HG02588 (cell line): ENCODE measurements around the gene ARHGAP23.
"Not testable (repeated sequence)": the region's sequence is repeated elsewhere in the genome, so short reads cannot be mapped to it uniquely, and the experiment has no call there.

Experiments
- ATAC-seq: cut with Tn5 transposase; IDR thresholded peaks from one replicate; pipeline ENCODE4 v1.9.1; 2021; ENCODE audit warnings: mild to moderate bottlenecking, moderate library complexity; ENCODE audit not compliant: unreplicated experiment

The ARHGAP23 gene

DNA sequence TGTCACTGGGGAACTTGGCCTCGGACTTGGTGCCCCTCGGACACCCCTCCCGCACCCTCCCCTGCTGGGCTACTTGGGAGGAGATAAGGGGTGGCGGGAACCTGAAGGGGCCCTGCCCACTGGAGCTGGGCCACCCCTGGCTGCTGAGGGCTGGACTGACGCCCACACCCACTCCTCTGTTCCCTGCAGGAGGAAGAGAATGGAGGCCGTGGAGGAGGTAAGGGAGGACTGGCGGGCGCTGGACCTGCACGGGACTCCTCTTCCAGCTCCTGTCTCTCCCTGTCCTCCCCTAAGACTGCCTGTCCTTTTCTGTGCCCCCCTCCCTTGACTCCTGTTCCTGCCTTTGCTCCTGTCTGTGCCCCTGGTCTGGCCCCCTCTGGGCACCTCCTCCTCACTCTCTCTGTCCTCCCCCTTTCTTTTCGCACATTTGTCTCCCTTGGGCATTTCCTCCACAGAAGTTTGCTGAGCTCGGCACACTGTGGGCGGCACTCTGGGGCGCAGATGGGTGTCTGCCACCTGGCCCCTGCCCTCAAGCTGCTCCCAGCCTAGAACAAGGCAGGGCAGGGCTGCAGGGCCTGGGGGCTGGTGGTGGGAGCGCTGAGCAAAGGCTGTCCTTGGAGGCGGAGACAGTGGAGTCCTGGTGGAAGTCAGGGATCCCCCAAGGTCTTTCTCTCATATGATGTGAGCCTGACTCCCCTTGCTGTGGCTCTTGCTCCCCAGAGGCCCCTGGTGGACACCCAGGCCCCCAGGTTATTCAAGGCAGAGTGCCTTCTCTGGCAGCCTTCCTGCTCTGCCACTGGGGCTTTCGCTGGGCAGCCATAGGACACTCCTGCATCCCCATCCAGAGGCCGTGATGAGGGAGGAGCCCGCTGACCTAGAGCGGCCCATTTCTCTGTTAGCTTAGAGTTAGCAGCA is 32.7 kb downstream of the ARHGAP23 start:
- ATAC-seq: no peak

GRCh38 chr17:38461683-38462082 is 33.4 kb downstream of the ARHGAP23 start:
- ATAC-seq: no peak

DNA sequence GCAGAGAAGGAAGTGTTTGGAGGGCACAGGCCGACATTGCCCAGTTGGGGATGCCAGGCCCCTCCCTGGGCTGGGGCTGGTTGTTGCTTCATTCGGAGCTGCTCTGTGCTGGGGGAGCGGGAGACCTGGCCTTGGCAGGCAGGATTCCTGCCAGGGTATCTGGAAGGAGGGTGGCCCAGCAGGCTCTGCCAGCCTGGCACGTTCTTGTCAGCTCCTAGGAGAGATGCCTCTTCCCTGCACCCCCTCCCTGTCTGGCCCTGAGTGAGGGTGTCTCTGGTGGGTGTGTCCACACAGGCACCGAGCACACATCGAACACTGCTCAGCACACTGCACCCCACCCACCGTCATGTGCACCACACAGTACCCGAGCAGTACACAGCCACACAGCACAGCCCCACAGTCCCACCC is 35.2 kb downstream of the ARHGAP23 start:
- ATAC-seq: no peak

- no peak for ATAC-seq
Observed at GRCh38 chr17:38464251-38464722, 36.0 kb downstream of the ARHGAP23 start.

GRCh38 chr17:38464723-38465390 is 36.6 kb downstream of the ARHGAP23 start:
- ATAC-seq: no peak

DNA sequence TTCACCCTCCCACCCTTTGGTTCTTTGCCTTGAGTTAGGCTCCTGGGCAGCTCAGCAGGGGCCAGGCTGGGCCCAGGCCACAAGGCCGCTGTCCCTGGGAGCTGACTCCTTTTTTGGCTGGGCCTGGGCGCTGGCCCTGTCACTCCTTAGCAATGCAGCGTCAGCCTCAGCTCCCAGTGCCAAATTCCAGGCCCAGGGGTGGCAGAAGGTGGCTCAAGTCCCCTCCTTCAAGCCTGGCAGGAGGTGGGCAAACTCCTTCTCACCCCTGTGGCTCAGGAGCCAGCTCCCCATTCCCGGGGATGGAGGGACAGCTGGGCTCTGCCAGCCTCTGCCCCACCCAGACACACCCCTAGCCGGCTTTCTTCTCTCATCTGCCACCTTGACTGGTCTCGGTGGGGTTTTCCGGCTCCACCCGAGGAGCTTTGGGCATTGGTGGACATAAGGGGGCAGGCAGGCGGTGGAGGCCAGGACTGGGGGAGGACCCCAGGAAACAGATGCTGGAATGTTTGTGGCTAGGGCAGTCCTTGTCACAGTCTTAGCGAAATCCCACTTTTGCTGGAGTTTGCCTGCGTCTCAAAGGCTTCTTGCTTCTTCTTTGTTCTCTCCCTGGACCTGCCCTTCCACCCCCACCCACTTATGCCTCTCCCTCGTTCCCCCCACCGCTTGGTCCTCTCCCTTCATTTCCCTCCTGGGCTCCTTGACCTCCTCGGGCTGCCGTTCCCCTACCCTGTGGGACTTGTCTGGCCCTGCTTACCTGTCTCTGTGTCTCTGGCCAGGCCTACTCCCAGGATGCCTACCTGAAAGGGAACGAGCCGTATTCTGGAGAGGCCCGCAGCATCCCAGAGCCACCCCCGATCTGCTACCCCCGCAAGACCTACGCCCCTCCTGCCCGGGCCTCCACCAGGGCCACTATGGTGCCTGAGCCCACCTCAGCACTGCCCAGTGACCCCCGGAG is 37.4 kb downstream of the ARHGAP23 start:
- ATAC-seq: no peak

DNA sequence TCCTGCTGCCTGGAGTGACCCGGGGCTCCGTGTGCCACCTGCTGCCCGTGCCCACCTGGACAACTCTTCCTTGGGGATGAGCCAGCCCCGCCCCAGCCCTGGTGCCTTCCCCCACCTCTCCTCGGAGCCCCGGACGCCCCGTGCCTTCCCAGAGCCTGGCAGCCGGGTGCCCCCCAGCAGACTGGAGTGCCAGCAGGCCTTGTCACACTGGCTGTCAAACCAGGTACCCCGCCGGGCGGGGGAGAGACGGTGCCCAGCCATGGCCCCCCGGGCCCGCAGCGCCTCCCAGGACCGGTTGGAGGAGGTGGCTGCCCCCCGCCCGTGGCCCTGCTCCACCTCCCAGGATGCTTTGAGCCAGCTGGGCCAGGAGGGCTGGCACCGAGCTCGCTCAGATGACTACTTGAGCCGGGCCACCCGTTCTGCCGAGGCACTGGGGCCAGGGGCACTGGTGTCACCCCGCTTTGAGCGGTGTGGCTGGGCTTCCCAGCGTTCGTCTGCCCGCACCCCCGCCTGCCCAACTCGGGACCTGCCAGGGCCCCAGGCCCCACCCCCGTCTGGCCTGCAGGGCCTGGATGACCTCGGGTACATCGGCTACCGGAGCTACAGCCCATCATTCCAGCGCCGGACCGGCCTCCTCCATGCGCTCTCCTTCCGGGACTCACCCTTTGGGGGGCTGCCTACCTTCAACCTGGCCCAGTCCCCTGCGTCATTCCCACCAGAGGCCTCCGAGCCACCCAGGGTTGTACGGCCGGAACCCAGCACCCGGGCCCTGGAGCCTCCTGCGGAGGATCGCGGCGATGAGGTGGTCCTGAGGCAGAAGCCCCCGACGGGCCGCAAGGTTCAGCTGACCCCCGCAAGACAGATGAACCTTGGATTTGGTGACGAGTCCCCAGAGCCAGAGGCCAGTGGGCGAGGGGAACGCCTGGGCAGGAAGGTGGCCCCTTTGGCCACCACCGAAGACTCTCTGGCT is 38.4 kb downstream of the ARHGAP23 start:
- ATAC-seq: no peak

DNA sequence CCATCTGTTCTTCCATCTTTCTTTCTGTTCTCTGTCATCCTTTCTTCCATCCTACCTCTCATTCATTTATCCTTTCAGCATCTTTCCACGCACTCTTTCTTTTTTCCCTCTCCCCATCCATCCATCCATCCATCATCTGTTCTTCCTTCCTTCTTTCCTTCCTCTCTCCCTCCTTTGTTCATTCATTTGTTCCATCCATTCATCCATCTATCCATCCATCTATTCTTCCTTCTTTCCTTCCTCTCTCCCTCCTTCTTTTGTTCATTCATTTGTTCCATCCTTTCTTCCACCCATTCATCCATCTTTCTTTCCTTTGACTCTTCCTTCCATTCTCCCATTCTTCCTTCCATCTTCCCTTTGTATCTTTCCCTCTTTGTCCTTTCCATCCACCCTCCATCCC is 39.2 kb downstream of the ARHGAP23 start:
- ATAC-seq: no peak

DNA sequence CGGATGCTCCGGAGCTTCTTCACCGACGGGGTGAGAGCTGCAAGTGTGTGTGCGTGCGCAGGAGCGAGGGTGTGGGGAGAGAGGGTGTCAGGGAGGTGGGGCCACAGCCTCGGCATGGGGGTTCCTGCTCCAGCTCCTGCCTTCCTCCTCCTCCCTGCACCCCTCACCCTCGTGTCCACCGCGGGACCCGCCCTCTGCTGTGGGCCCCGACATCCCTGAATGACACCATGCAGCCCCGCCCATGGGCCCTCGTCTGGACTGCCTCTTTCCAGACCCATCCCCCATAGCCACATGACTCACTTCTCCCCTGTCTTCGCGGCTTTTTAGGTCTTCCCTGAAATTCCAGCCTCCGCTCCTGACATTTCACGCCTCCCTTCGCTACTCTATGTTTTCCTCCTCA is 41.6 kb downstream of the ARHGAP23 start:
- no peak for ATAC-seq

DNA sequence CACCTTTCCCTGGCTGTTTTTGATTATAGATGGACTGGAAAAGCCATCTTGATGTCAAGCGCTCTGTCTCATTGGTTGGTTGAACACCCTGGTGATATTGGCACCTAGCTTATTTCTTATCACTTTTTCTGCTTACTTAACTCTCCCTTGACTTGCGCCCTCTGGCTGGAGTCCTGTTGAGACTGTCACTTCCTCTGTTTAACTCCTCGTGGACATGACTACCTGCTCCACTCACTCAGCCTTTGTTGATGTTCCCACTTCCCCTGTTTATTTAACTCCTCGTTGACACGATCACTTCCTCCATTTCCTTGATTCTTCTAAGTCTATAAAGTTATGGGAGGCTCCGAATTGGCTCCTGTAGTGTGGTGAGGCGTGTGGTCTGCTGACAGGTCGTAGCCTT is 43.0 kb downstream of the ARHGAP23 start:
- ATAC-seq: not testable (repeated sequence)

DNA sequence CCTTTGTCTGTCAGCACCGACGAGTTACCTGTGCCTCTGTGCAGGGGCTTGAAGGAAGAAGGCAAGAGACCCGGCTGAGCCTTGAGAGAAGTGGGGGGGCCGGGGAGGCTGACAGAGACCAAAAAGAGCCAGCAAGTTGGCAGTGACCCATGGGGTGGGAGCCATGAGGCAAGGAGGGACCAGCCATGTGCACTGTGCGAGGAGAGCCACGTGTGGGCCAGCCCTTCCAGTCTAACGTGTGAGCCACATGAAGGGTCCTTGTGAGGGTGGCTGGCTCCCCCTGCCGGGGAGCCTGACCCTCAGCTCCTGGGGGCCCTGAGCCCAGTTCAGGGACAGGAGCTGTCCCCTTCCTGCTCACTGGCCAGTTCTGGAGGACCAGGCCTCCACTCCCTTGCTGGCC is 46.4 kb downstream of the ARHGAP23 start:
- not testable (repeated sequence) for ATAC-seq

DNA sequence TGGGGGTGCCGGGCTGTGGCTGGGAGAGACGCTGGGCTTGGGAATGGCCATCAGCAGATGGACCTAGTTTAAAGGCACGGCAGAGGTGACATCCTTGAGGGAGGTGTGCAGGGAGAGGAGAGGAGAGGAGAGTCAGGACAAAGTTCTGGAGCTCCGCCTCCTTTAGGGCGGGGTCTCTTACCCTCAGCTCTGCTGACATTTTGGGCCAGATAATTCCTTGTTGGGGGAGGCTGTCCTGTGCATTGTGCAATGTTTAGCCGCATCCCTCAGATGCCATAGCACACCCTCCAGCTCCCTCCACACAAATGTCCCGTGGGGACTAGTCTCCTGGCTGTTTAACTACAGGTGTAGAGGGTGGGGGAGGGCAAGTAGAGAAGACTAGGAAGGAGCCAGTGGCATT is 48.3 kb downstream of the ARHGAP23 start:
- no peak for ATAC-seq

- not testable (repeated sequence) for ATAC-seq
Observed at GRCh38 chr17:38477417-38477816, 49.2 kb downstream of the ARHGAP23 start.

DNA sequence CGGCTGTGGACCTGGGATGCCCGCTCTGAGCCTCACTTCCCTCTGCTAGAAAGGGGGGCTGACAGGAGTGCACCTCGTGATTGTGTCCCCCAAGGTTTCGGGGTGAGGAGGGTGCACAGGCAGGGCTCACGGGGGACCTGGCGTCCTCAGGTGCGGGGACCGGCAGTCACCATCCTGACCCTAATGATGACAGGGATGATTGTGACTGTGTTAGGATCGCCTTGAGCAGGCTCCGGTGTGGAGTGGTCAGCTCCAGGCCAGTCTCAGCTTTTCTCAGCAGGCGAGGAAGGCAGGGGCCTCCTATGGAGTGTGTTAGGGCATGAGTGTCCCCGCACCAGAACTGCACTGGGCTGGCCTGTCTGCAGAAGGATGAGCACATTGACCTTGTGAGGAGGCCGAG is 49.7 kb downstream of the ARHGAP23 start:
- ATAC-seq: not testable (repeated sequence)

- ATAC-seq: not testable (repeated sequence)
Observed at GRCh38 chr17:38478667-38479066, 50.4 kb downstream of the ARHGAP23 start.

DNA sequence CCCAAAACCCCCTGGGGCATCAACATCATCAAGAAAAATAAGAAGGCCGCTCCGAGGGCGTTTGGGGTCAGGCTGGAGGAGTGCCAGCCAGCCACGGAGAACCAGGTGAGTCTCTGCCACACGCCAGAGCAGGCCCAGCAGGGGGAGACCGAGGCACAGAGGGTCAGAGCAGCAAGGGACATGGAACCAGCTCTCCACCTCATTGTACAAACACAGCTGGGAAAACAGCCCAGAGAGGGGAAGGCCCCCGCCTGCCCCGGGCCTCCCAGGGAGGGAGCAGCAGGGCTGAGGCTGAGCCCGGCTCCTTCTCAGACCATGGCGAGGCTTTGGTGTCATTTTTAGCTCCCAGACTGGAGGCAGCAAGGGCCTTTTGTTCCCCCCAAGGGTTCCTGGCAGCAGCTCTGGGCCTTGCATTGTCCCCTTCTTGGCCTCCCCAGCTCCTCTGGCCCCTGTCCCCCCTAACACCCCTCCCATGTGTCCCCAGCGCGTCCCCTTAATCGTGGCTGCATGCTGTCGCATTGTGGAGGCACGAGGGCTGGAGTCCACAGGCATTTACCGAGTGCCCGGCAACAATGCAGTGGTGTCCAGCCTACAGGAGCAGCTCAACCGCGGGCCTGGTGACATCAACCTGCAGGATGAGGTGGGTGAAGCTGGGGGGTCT is 53.9 kb downstream of the ARHGAP23 start:
- ATAC-seq: not testable (repeated sequence)

- ATAC-seq: not testable (repeated sequence)
Observed at GRCh38 chr17:38482700-38483043, 54.4 kb downstream of the ARHGAP23 start.

- ATAC-seq: not testable (repeated sequence)
Observed at GRCh38 chr17:38484242-38485145, 56.2 kb downstream of the ARHGAP23 start.
